K562 (cell line): ENCODE measurements around the gene TMEM101. TPM values are rescaled to one million over a fixed set of nuclear protein-coding genes. Genes with fewer than 3 reads are reported as not detected.

Experiments used
- ATAC-seq: fragments of 200-7000 bp; cut with Tn5 transposase; 3 replicates; pipeline ENCODE4 v1.9.1; 2020; ENCODE audit warnings: moderate library complexity
- BruUV-seq: library from RNA; stranded (reverse); fragments of 400-500 nt; replicated peaks from 2 replicates; lab custom pipeline; 2021; lab: Mats Ljungman, UMichigan
- CTCF ChIA-PET: fragments of 300-600 bp; formaldehyde crosslinking; extraction: SDS; loops from one replicate; lab custom pipeline; 2021; ENCODE audit warnings: low intra/inter-chr PET ratio; lab: Yijun Ruan, JAX
- POLR2A ChIA-PET: fragments of 300-600, 350-650 bp; sonication (Branson Sonifier 250); formaldehyde crosslinking; extraction: SDS; loops from one replicate; lab custom pipeline; 2021; ENCODE audit warnings: antibody characterized with exemption, inconsistent platforms; lab: Yijun Ruan, JAX
- DNase-seq, 4 experiments: peaks; one replicate each; pipeline versions ENCODE4 v3.0.0 to v3.0.0-alpha.2; 2011 to 2018; ENCODE audit warnings: low spot score in 3 of 4, mixed read lengths in 3 of 4; ENCODE audit errors: extremely low read depth in 1 of 4
- FAIRE-seq: peaks from 2 replicates; lab custom pipeline; 2011; peaks lifted over from hg19 to GRCh38; lab: Jason Lieb, UNC
- H2AFZ ChIP-seq: 2 replicates; pipeline ENCODE4 v1.6.0; 2011; ENCODE audit warnings: low read depth, low read length, control low read depth, inconsistent platforms
- H3K27ac ChIP-seq: fragments of 200-600 bp; 3 replicates; pipeline ENCODE4 v1.8.0; 2011; ENCODE audit warnings: low read depth, mild to moderate bottlenecking, control low read depth, inconsistent platforms, low read length, moderate library complexity, mixed read lengths; ENCODE audit errors: extremely low read depth
- H3K27me3 ChIP-seq, 2 experiments: fragments of 300-600 bp in 1 of 2; 2 replicates in 1 of 2; 3 replicates in 1 of 2; pipeline versions ENCODE4 v1.6.0 to v1.8.0; 2011; ENCODE audit warnings: inconsistent platforms in 2 of 2, low read length in 2 of 2, mild to moderate bottlenecking in 1 of 2, mixed read lengths in 1 of 2, moderate library complexity in 1 of 2; ENCODE audit not compliant: control insufficient read depth in 2 of 2, insufficient read depth in 2 of 2
- H3K36me3 ChIP-seq: fragments of 300-600 bp; 3 replicates; pipeline ENCODE4 v1.8.0; 2011; ENCODE audit warnings: mild to moderate bottlenecking, low read length, inconsistent platforms; ENCODE audit not compliant: control insufficient read depth, insufficient read depth
- H3K4me1 ChIP-seq, 2 experiments: fragments of 200-600 bp in 1 of 2; replicated peaks in 1 of 2; 2 replicates in 1 of 2; 3 replicates in 1 of 2; pipeline versions ENCODE4 v1.5.1 to v1.8.0; 2011; ENCODE audit warnings: inconsistent platforms in 2 of 2, low read length in 2 of 2, mild to moderate bottlenecking in 1 of 2, mixed read lengths in 1 of 2, moderate library complexity in 1 of 2; ENCODE audit not compliant: control insufficient read depth in 2 of 2, insufficient read depth in 2 of 2
- H3K4me2 ChIP-seq: 2 replicates; pipeline ENCODE4 v1.6.1; 2011; ENCODE audit warnings: low read length, control low read depth, inconsistent platforms, mixed read lengths; ENCODE audit not compliant: insufficient read depth
- H3K4me3 ChIP-seq: fragments of 200-600 bp; sonication (generic), shearing (Covaris generic); 2 replicates; pipeline ENCODE4 v1.5.1; 2016; ENCODE audit warnings: control low read depth, inconsistent platforms
- H3K79me2 ChIP-seq: fragments of 200-600 bp; 3 replicates; pipeline ENCODE4 v1.8.0; 2011; ENCODE audit warnings: low read length, inconsistent platforms; ENCODE audit not compliant: control insufficient read depth, insufficient read depth
- H3K9ac ChIP-seq, 2 experiments: 2 replicates each; pipeline versions ENCODE4 v1.6.0 to v1.6.1; 2011; ENCODE audit warnings: low read depth in 2 of 2, low read length in 2 of 2, control low read depth in 1 of 2, inconsistent platforms in 1 of 2, mild to moderate bottlenecking in 1 of 2, mixed read lengths in 1 of 2; ENCODE audit not compliant: insufficient read depth in 1 of 2
- H3K9me1 ChIP-seq: one replicate; pipeline ENCODE4 v1.6.0; 2011; ENCODE audit warnings: inconsistent platforms, mild to moderate bottlenecking, low read length, moderate library complexity; ENCODE audit not compliant: control insufficient read depth, insufficient read depth
- H3K9me3 ChIP-seq: replicated peaks from 2 replicates; pipeline ENCODE4 v1.5.1; 2011; ENCODE audit warnings: low read depth, low read length, inconsistent platforms; ENCODE audit not compliant: control insufficient read depth, insufficient read depth
- H4K20me1 ChIP-seq: replicated peaks from 2 replicates; pipeline ENCODE4 v1.6.1; 2011; ENCODE audit warnings: low read length, inconsistent platforms, mixed read lengths; ENCODE audit not compliant: control insufficient read depth, insufficient read depth
- ATF3 ChIP-seq, 2 experiments: fragments of 450-650 bp in 1 of 2; sonication (generic) in 1 of 2; formaldehyde crosslinking in 1 of 2; IDR thresholded peaks in 1 of 2; conservative IDR thresholded peaks in 1 of 2; 2 replicates each; pipeline versions ENCODE4 v1.6.1 to v1.8.1; 2016 to 2023; ENCODE audit warnings: mild to moderate bottlenecking in 2 of 2, moderate library complexity in 2 of 2, inconsistent platforms in 1 of 2, missing genetic modification reagents in 1 of 2
- CTCFL ChIP-seq: IDR thresholded peaks from 2 replicates; pipeline ENCODE4 v1.6.1; 2011; ENCODE audit warnings: borderline replicate concordance, low read depth, mild to moderate bottlenecking, moderate library complexity, low read length; ENCODE audit not compliant: insufficient read depth, poor library complexity, severe bottlenecking
- DNMT1 ChIP-seq: fragments of 450-650 bp; IDR thresholded peaks from 2 replicates; pipeline ENCODE4 v1.6.1; 2016; ENCODE audit warnings: antibody characterized with exemption, mild to moderate bottlenecking
- ETS1 ChIP-seq: conservative IDR thresholded peaks from 2 replicates; pipeline ENCODE4 v1.6.1; 2011; ENCODE audit warnings: low read depth, mild to moderate bottlenecking, low read length; ENCODE audit not compliant: control insufficient read depth
- NKRF ChIP-seq: fragments of 450-650 bp; IDR thresholded peaks from 2 replicates; pipeline ENCODE4 v1.6.1; 2016; ENCODE audit warnings: borderline replicate concordance
- RBM22 ChIP-seq: fragments of 200-400 bp; formaldehyde crosslinking; IDR thresholded peaks from 2 replicates; pipeline ENCODE4 v1.6.1; 2018; ENCODE audit warnings: low read length, low read depth; ENCODE audit not compliant: poor library complexity, severe bottlenecking
- ZNF212 ChIP-seq: fragments of 450-650 bp; formaldehyde crosslinking; IDR thresholded peaks from 2 replicates; pipeline ENCODE4 v1.4.0; 2020; ENCODE audit warnings: mild to moderate bottlenecking
- WGBS: fragments of 100-300 bp; shearing (Covaris generic); methylation state at CpG from one replicate; pipeline ENCODE4 v1.1.6; 2016; ENCODE audit warnings: low coverage, mixed read lengths; ENCODE audit not compliant: insufficient coverage; ENCODE audit errors: missing lambda C conversion rate; 5-methylcytosine and 5-hydroxymethylcytosine counted together
- in situ Hi-C: fragments of 300-500 bp; cut with MboI; formaldehyde crosslinking; loops from 4 replicates; pipeline ENCODE4 v1.15.0; 2018; ENCODE audit warnings: inconsistent platforms, mixed read lengths
- intact Hi-C: fragments of 100-400 bp; cut with micrococcal nuclease; formaldehyde crosslinking; loops from 2 replicates; pipeline ENCODE4 v1.14.2; 2022
- polyA plus RNA-seq, 8 experiments: library from polyadenylated mRNA; depleted of rRNA in 4 of 8; stranded (reverse) in 5 of 8; unstranded in 3 of 8; fragments of >200 nt; fragmentation: Nextera tagmentation in 2 of 8; fragmentation: Illumina TruSeq in 1 of 8; extraction: Ambion mirVana in 2 of 8; extraction: Trizol in 1 of 8; gene quantifications; 2 replicates each; pipeline versions ENCODE4 v1.2.1 to v1.2.3, GENCODE V29; 2011 to 2014; ENCODE audit warnings: inconsistent platforms in 1 of 8, missing spikeins in 1 of 8
- total RNA-seq, 7 experiments: library from RNA; depleted of rRNA in 6 of 7; stranded (reverse); fragments of >200 nt in 6 of 7; fragmentation: Illumina TruSeq in 2 of 7; extraction: Trizol in 2 of 7; gene quantifications; 2 replicates each; pipeline versions ENCODE4 v1.2.1 to v1.2.3, GENCODE V29; 2011 to 2021; ENCODE audit warnings: low replicate concordance in 1 of 7

The TMEM101 gene
- total and polyA plus RNA-seq, 9 of the 15 experiments (the other 6 are each of a cell fraction or from before 2014, with no cell fraction given) = 21.2 to 110 (median 37.8) TPM

- no peak for TF ChIP-seq NKRF
- no peak for TF ChIP-seq ZNF212 (CRISPR knock-in tag)
These were observed 3.7 kb downstream of the TMEM101 start (continued) for GRCh38 chr17:44010966-44011647.

- Histone ChIP-seq H3K27ac (no peak overlapping the region), H3K9me3 (no peaks in the 10 kb centered on the region), H2AFZ (no peak overlapping the region), H3K4me1 (peaks cover 9 to 43% of the 10 kb centered on the region in 2 experiments), H3K9me1 (no peaks in the 10 kb centered on the region), H3K4me2 (no peak overlapping the region), H3K79me2 (no peaks in the 10 kb centered on the region)
- in situ Hi-C loops = no loop called here
- BruUV-seq = no TSS peak
- FAIRE-seq (peak; percentile 35), DNase-seq (no peak)
- intact Hi-C loops = no loop called here
- POLR2A ChIA-PET = interaction anchor here (0.6 to 1.4 kb wide), 4 partner anchors 10 to 41 kb away, joined by 3 to 5 read pairs (median 4); no protein-coding TSS in a partner anchor
- TF ChIP-seq CTCFL = peak; percentile 69
- peak; percentile 77; the same call in 1 of the 2 replicates for TF ChIP-seq ETS1
- TF ChIP-seq RBM22 = no peak
- no peak for TF ChIP-seq ATF3 (IDR thresholded peaks at IDR 0.05)
- no peak for TF ChIP-seq ATF3 (CRISPR knock-in tag; conservative IDR thresholded peaks at IDR 0.05)
- TF ChIP-seq DNMT1 = no peak
- TF ChIP-seq, all 486 proteins: peak for 2
- H3K9ac ChIP-seq = no peak overlapping the region
- H3K36me3 ChIP-seq = peaks cover 16% of the 10 kb centered on the region; the same call in 1 of the 3 replicates
- WGBS = 71% methylated on average over 6 of the region's 6 CpGs
- ATAC-seq = no peak
- CTCF ChIA-PET = no interaction called here
- no peaks in the 10 kb centered on the region for H3K27me3 ChIP-seq
- H3K4me3 ChIP-seq = no peak overlapping the region
- peaks cover 11% of the 10 kb centered on the region; the same call in 1 of the 2 replicates for H4K20me1 ChIP-seq
These were observed 6.4 kb downstream of the TMEM101 start for GRCh38 chr17:44008205-44008909.
